Mesenteric fat pad (tissue), 1 donor: Measurements from ENCODE around the gene RASA1. TPM values are rescaled to one million over a fixed set of nuclear protein-coding genes. Genes with fewer than 3 reads are reported as not detected.
"Not testable (repeated sequence)": the region's sequence is repeated elsewhere in the genome, so short reads cannot be mapped to it uniquely, and the experiment has no call there.

ENCODE experiments used
- DNase-seq: peaks from one replicate; pipeline ENCODE4 v3.0.0-alpha.2; 2020; ENCODE audit warnings: low spot score
- total RNA-seq: library from RNA; stranded (reverse); fragmentation: NEBNext Ultra II Directional; extraction: Animal tissue kit (Norgen Biotek cat#: 25700); gene quantifications from one replicate; pipeline ENCODE4 v1.2.1, GENCODE V29; 2021
- donor health status: DM: yes; HTN: yes; CAD: no.

The RASA1 gene
- total RNA-seq, 1 donor from 2014 or later: 23.5 TPM

DNA sequence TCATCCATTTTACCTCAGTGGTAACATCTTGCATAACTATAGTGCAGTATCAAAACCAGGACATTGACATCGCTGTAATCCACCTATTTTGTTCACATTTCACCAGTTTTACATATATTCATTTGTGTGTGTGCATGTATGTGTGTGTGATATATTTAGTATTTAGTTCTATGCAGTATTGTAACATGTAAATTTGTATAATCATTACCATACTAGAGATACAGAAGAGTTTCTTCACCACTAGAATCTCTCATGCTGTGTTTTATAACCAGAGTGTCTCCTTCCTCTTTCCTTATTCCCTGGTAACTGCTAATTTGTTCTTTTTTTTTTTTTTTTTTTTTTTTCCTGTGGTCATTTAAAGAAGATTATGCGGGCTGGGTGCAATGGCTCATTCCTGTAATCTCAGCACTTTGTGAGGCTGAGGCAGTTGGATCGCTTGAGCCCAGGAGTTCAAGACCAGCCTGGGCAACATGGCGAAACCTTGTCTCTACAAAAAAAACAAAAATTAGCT is 11.0 kb downstream of the RASA1 start:
- DNase-seq: no peak

DNA sequence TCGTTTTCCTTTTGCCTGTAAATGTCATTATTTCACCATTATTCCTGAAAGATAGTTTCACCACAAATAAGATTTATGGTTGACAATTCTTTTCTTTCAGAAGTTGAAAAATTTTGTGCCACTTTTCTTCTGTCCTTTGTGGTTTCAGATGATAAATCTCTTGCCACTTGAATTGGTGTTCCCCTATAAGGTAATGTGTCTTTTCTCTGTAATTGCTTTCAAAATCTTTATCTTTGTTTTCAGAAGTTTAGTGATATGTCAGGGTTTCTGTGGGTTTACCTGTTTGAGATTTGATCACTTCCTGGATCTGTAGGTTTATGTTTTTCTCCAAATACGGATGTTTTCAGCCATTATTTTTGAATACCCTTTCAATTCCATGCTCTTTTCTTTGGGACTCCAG is 14.6 kb downstream of the RASA1 start:
- no peak for DNase-seq

GRCh38 chr5:87287266-87287665 is 19.6 kb downstream of the RASA1 start:
- not testable (repeated sequence) for DNase-seq

DNA sequence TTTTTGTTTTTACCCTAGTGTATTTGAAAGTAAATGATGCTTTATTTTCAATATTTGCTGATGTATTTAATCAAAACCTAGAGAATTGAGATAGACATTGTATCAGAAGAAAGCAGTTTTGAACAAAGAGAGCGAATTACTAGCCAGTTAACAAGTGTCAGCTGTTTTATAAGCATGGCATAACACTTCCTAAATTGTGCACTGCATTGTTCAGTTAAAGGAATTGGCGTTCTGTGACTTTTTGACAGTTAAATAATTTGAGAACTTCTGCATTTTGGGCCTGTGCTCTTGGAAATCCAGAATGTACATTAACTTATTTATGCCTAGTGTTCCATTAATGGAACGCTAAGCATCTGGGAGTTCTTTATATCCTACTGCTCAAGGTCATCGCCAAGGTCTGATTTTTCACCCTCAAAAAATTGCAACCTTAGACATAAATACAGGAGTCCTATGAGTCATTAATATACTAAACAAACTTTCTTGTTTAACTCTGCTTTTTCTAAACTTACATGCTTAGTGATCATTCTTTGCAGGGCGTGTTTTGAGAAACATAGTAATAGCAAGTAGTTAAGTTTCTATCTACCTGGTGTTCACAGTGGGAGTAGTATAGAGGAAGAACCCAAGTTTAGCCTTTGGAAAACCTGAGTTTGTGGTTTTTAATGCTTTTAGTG is 31.1 kb downstream of the RASA1 start:
- DNase-seq: no peak

GRCh38 chr5:87300176-87300575 is 32.5 kb downstream of the RASA1 start:
- DNase-seq: no peak

- DNase-seq: no peak
Observed at GRCh38 chr5:87300744-87301143, 33.1 kb downstream of the RASA1 start.

- DNase-seq: no peak
Observed at GRCh38 chr5:87302061-87302460, 34.4 kb downstream of the RASA1 start.

- no peak for DNase-seq
Observed at GRCh38 chr5:87303324-87303723, 35.6 kb downstream of the RASA1 start.

GRCh38 chr5:87306090-87306489 is 38.4 kb downstream of the RASA1 start:
- DNase-seq: not testable (repeated sequence)

GRCh38 chr5:87307796-87308423 is 40.2 kb downstream of the RASA1 start:
- DNase-seq: no peak

DNA sequence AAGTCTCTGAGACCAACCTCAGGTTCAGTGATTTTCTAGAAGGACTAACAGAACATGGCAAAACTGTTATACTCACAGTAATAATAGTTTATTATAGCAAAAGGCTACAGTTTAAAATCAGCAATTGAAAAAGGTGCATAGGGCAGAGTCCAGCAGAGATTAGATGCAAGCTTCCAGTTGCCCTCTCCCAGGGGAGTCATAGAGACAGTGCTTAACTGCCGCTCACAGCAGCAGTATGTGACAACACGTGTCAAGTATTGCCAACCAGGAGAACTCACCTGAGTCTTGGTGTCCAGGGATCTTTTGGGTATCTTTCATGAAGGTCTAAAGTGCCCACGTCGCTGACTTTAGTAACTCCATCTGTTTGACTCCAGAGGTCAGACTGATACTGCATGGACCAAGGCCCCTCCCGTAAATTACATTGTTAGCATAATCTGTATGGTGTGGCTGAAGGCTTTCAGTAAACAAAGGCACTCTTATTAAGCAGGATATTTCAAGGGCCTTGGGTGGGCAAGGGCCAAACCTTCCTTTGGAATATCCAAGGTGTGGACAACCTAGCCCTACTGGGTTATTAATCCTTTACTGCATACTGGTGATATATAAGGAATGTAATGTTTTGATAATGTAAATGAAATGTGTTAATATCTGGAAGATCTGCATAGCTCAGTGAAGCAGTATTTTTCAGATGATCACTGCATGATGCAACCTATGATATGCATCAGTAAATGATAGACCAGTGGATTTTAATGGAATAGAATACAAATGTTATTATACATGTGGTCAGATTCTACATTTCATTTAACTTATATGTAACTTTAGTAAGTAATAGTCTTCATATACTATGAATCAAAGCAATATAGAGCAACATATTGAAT is 44.0 kb downstream of the RASA1 start:
- no peak for DNase-seq

GRCh38 chr5:87313216-87313615 is 45.5 kb downstream of the RASA1 start:
- no peak for DNase-seq

DNA sequence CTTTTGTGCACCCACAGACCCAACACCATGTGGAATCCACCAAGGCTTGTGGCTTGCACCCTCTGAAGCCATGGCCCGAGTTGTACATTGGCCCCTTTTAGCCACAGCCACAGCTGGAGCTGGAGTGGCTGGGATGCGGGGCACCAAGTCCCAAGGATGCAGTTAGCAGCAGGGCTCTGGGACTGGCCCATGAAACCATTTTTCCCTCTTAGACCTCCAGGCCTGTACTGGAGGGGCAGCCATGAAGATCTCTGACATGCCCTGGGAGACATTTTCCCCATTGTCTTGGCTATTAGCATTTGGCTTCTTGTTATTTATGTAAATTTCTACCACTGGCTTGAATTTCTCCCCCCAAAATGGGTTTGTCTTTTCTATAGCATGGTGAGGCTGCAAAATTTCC is 51.8 kb downstream of the RASA1 start:
- DNase-seq: no peak

GRCh38 chr5:87321605-87322004 is 53.9 kb downstream of the RASA1 start:
- DNase-seq: no peak

DNA sequence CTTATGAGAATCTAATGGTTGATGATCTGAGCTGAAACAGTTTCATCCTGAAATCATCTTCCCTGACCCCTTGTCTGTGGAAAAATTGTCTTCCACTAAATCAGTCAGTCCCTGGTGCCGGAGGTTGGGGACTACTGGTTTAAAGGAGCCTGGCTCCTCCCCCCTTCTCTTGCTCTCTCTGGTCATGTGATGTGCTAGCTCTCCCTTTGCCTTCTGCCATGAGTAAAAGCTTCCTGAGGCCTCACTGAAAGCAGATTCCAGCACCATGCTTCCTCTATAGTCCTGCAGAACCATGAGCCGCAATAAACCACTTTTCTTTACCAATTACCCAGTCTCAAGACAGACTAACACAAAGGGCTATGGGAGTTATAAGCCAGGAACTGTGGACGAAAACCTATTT is 54.7 kb downstream of the RASA1 start:
- DNase-seq: no peak

- no peak for DNase-seq
Observed at GRCh38 chr5:87327998-87328397, 60.3 kb downstream of the RASA1 start.

- no peak for DNase-seq
Observed at GRCh38 chr5:87329114-87329513, 61.4 kb downstream of the RASA1 start.

GRCh38 chr5:87339986-87340385 is 72.3 kb downstream of the RASA1 start:
- no peak for DNase-seq

DNA sequence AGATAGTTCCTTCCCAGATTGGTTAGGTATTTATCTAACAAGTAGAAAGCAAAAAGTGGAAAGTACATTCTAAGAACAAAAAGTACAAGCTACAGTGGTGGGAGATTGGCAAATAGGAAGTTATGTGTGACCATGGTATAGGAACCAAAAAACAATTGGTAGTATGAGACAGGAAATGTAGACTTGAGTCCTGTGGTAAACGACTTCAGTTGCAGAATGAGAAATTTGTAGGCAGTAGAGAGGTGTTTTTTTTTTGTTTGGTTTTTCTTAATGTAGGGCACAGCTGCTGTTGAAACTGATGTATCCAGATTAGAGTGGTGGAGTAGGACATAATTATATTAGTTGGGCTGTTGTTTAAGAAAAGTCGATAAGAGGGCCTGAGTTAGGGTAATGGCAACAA is 73.0 kb downstream of the RASA1 start:
- no peak for DNase-seq

- no peak for DNase-seq
Observed at GRCh38 chr5:87347272-87347671, 79.6 kb downstream of the RASA1 start.

DNA sequence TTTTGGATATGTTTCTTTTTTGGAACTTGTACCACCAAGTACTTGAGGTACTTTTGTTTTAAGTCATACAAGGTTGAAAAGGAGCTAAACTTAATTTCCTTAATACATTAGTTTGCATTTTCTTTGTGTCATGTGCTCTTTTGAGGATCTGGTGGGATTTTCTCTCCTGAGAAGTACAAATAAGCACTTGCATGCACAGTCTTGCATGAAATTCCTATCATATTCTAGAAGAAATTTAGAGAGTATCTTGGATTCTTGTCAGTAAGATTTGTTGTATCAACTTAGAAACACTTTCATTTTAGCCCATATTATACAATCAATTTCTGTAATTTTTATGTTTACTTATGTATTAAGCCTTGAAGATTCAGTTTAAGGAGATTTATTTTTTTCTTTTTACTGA is 80.2 kb downstream of the RASA1 start:
- no peak for DNase-seq

- DNase-seq: no peak
Observed at GRCh38 chr5:87354496-87354895, 86.8 kb downstream of the RASA1 start.
